ENCODE results near the gene ZC3H12D. TPM values are rescaled to one million over a fixed set of nuclear protein-coding genes. Genes with fewer than 3 reads are reported as not detected.

Gene ZC3H12D
- total and polyA plus RNA-seq, 11 donors: 0.14 to 3.0 (median 0.42) TPM

DNA sequence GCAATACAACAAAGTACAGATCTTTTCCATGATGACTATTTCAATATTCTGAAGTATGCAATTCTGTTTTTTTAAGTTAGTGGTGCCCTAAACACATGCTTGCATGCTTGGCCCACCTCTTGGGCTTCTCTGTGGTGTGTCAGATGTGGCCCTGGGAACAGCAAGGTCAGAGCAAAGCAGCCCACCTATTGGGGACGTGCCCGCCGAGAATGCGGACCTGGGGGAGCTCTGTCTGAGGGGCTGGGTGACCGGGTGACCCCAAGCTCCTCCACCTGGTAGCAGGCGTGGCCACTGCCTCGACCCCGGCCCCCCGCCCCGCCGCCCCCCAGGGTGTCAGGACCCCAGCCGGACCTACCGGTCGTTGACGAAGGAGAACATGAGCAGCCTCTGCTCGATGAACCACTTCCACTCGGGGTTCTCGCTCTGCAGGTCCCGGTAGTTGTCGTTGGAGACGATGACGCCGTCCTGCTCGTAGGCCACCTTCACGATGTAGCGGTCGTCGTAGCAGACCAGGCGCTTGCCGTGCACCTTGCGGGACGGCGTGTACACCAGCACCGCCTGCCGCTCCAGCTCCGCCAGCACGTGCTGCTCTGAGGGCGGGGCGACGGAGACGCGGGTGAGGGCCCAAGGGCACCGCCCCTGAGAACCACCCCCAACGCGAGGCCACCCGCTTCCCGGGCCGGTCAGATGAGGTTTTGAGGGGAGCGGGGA, 28.3 kb downstream of the ZC3H12D start:
- no peak overlapping the region for H3K4me3 ChIP-seq
- ATAC-seq (no peak), DNase-seq (no peak)
- H3K27me3 ChIP-seq: peaks cover 0 to 21% (median 0%) of the 10 kb centered on the region in 9 donors
- H3K36me3 ChIP-seq: peaks cover 0 to 27% (median 0%) of the 10 kb centered on the region in 9 donors
- intact Hi-C loops (cut with DNase I): loop anchor here in 4 of 10 donors (5.0 to 10.0 kb wide), 2 partner anchors 58 to 61 kb away; no protein-coding TSS in a partner anchor
- no peaks in the 10 kb centered on the region for H3K9me3 ChIP-seq
- 82 to 96% (median 88%) methylated on average over 36 to 49 of the region's 49 CpGs for WGBS, 4 donors
- TF ChIP-seq, protein P1, sequence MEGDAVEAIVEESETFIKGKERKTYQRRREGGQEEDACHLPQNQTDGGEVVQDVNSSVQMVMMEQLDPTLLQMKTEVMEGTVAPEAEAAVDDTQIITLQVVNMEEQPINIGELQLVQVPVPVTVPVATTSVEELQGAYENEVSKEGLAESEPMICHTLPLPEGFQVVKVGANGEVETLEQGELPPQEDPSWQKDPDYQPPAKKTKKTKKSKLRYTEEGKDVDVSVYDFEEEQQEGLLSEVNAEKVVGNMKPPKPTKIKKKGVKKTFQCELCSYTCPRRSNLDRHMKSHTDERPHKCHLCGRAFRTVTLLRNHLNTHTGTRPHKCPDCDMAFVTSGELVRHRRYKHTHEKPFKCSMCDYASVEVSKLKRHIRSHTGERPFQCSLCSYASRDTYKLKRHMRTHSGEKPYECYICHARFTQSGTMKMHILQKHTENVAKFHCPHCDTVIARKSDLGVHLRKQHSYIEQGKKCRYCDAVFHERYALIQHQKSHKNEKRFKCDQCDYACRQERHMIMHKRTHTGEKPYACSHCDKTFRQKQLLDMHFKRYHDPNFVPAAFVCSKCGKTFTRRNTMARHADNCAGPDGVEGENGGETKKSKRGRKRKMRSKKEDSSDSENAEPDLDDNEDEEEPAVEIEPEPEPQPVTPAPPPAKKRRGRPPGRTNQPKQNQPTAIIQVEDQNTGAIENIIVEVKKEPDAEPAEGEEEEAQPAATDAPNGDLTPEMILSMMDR (IDR thresholded peaks at IDR 0.05): no peak
- no peak for TF ChIP-seq POLR2A (IDR thresholded peaks at IDR 0.05)
- H3K27ac ChIP-seq: no peak overlapping the region
- H3K4me1 ChIP-seq: peaks cover 4 to 51% (median 38%) of the 10 kb centered on the region in 12 donors

DNA sequence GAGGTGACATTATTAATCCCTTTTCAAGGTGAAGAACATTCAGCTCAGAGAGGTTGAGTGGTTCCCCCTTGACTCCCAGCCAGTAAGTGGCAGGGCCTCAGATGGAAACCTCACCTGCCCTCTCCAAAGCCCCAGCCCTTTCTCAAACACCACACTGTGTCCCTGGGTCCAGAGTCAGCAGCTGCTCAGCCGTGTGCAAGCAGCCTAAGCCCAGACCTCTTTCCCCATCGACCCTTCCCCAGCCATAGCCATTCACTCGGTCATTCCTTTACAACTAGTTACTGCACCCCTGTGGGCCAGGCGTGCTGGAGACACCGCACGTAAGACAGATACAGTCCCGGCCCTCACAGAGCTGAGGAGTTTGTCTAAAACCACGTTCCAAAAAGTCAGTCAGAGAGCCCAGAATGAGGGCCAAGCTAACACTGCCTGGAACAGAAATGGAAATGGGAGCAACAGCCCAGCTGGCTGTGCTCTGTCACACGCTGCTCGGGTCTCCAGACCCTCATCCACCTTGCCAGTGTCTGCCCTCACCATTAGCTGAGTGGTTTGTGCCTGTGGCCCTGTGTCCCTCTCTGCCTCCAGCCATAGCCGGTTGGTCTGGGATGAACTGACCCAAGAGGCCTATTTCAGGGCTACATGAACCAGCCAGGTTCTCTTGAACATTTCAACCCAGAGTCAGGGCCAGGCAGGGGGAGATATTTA, 29.6 kb downstream of the ZC3H12D start:
- Histone ChIP-seq H3K27me3 (peaks cover 0 to 33% (median 5%) of the 10 kb centered on the region in 9 donors), H3K9me3 (no peaks in the 10 kb centered on the region), H3K27ac (peak overlapping the region; percentile 51 to 91 (median 80)), H3K36me3 (peaks cover 0 to 25% (median 0%) of the 10 kb centered on the region in 9 donors), H3K4me1 (peaks cover 4 to 63% (median 50%) of the 10 kb centered on the region in 12 donors), H3K4me3 (peak overlapping the region in 1 of 12 donors; percentile 29)
- intact Hi-C loops (cut with DNase I): loop anchor here in 5 of 10 donors (2.0 to 10.0 kb wide), 3 partner anchors 30 to 62 kb away; partner anchors contain the start of gene ZC3H12D (in 1 of the 5)
- 54 to 63% (median 59%) methylated on average over 11 of the region's 11 CpGs for WGBS, 4 donors
- DNase-seq: peak in 1 of 5 donors; percentile 45
- TF ChIP-seq, protein P1 (IDR thresholded peaks at IDR 0.05): no peak
- no peak for TF ChIP-seq POLR2A (IDR thresholded peaks at IDR 0.05)
- ATAC-seq: peak; percentile 21 to 27 (median 22)

DNA sequence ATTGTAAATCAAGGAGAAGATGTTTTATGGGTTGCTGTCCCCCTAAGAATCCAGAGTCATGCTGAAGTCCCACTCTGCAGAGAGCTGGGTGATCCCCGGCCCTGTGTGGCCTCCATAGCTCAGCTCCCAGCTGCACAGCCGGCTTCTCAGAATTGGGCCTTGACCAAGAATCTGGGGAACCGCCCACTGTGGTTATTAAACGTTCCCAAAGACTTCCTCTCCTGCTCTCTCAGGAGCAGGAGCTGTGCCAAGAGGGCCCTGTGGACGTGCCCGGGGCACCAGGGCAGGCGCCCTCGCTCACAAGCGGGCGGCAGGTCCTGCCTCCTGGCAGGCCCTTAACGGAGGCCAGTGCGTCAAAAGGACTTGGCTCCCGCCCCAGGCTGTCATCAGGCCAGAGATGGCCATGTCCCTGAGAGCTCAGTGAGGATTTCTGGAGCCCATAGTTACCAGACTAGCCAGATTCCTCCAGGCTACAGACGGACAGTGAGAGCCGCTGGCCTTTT, 30.4 kb downstream of the ZC3H12D start:
- intact Hi-C loops (cut with DNase I): loop anchor here in 5 of 10 donors (2.0 to 10.0 kb wide), 3 partner anchors 30 to 63 kb away; partner anchors contain the start of gene ZC3H12D (in 1 of the 5)
- peak; percentile 90 to 96 (median 93) for ATAC-seq
- Histone ChIP-seq H3K27me3 (peaks cover 0 to 31% (median 7%) of the 10 kb centered on the region in 9 donors), H3K4me3 (peak overlapping the region in 4 of 12 donors; percentile 6 to 29 (median 18)), H3K4me1 (peaks cover 4 to 65% (median 50%) of the 10 kb centered on the region in 12 donors), H3K36me3 (peaks cover 0 to 17% (median 0%) of the 10 kb centered on the region in 9 donors), H3K27ac (peak overlapping the region; percentile 51 to 91 (median 80)), H3K9me3 (no peaks in the 10 kb centered on the region)
- WGBS, 4 donors: 2 to 8% (median 4%) methylated on average over 11 to 15 of the region's 15 CpGs
- peak in 1 of 2 donors; percentile 27 for TF ChIP-seq POLR2A (IDR thresholded peaks at IDR 0.05)
- TF ChIP-seq, protein P1 (IDR thresholded peaks at IDR 0.05): no peak
- peak; percentile 96 to 99 (median 97) for DNase-seq

All from heart left ventricle (tissue), 16 donors.